Measurements from ENCODE around the gene NID2.

The NID2 gene

GRCh38 chr14:51959928-51960327 is 108.9 kb downstream of the NID2 start:
- DNase-seq (ENCODE audit: low read depth in 2 of 2): no peak

- DNase-seq (ENCODE audit: low read depth in 2 of 2): no peak
Observed at GRCh38 chr14:51957950-51958349, 110.9 kb downstream of the NID2 start.

Measured in stimulated activated CD8-positive, alpha-beta memory T cell treated with anti-CD3 and anti-CD28 coated beads, Interleukin-15, amount 100 ng/mL, for 4 hours (primary cell).